PC-9 (cell line): Measurements from ENCODE around the gene LAMTOR2. TPM values are rescaled to one million over a fixed set of nuclear protein-coding genes. Genes with fewer than 3 reads are reported as not detected.

ENCODE experiments used
- BruUV-seq: library from RNA; stranded (reverse); fragments of 400-500 nt; replicated peaks from 2 replicates; lab custom pipeline; 2021; lab: Mats Ljungman, UMichigan
- CTCF ChIA-PET: fragments of 300-600 bp; sonication (Branson Sonifier 250); formaldehyde crosslinking; loops from one replicate; lab custom pipeline; 2022; ENCODE audit warnings: antibody characterized with exemption; lab: Charles Lee
- POLR2A ChIA-PET: fragments of 300-600 bp; sonication (Branson Sonifier 250); formaldehyde crosslinking; loops from one replicate; lab custom pipeline; 2022; ENCODE audit warnings: antibody characterized with exemption; ENCODE audit not compliant: unreplicated experiment; lab: Charles Lee
- DNase-seq, 2 experiments: peaks; one replicate each; pipeline versions ENCODE4 v3.0.0 to v3.0.0-alpha.2; 2015 to 2022; ENCODE audit warnings: mixed read lengths in 1 of 2
- H2AFZ ChIP-seq: fragments of 200-600 bp; sonication (generic); 2 replicates; pipeline ENCODE4 v1.8.1; 2017; ENCODE audit warnings: antibody characterized with exemption
- H3F3A ChIP-seq: fragments of 200-600 bp; sonication (generic); 2 replicates; pipeline ENCODE4 v1.8.1; 2017; ENCODE audit warnings: antibody characterized with exemption, mild to moderate bottlenecking, low read depth; ENCODE audit not compliant: insufficient read depth
- H3K27ac ChIP-seq: fragments of 200-600 bp; sonication (generic); 2 replicates; pipeline ENCODE4 v1.6.1; 2016; ENCODE audit warnings: mixed run types
- H3K27me3 ChIP-seq: fragments of 200-600 bp; sonication (generic); 2 replicates; pipeline ENCODE4 v1.6.1; 2016; ENCODE audit warnings: low read depth, mixed run types; ENCODE audit not compliant: insufficient read depth
- H3K36me3 ChIP-seq: fragments of 200-600 bp; sonication (generic); 2 replicates; pipeline ENCODE4 v1.6.1; 2016; ENCODE audit warnings: low read depth, mixed run types
- H3K4me1 ChIP-seq: fragments of 200-600 bp; sonication (generic); replicated peaks from 2 replicates; pipeline ENCODE4 v1.6.1; 2016; ENCODE audit warnings: mixed run types; ENCODE audit not compliant: insufficient read depth
- H3K4me2 ChIP-seq: fragments of 200-600 bp; sonication (generic); 2 replicates; pipeline ENCODE4 v1.6.1; 2017; ENCODE audit warnings: mixed run types
- H3K4me3 ChIP-seq: fragments of 200-600 bp; sonication (generic); 2 replicates; pipeline ENCODE4 v1.6.1; 2016; ENCODE audit warnings: mixed run types
- H3K79me2 ChIP-seq: fragments of 200-600 bp; sonication (generic); 2 replicates; pipeline ENCODE4 v1.6.1; 2017; ENCODE audit warnings: low read depth, mixed run types
- H3K9me2 ChIP-seq: fragments of 200-600 bp; sonication (generic); 2 replicates; pipeline ENCODE4 v1.8.1; 2017; ENCODE audit warnings: mild to moderate bottlenecking; ENCODE audit not compliant: insufficient read depth
- H3K9me3 ChIP-seq: fragments of 200-600 bp; sonication (generic); 2 replicates; pipeline ENCODE4 v1.8.1; 2016; ENCODE audit warnings: low read depth; ENCODE audit not compliant: insufficient read depth
- H4K20me1 ChIP-seq: fragments of 200-600 bp; sonication (generic); 2 replicates; pipeline ENCODE4 v1.8.1; 2017; ENCODE audit not compliant: insufficient read depth
- CTCF ChIP-seq: fragments of 200-600 bp; sonication (generic); conservative IDR thresholded peaks from 2 replicates; pipeline ENCODE4 v1.6.1; 2017; ENCODE audit warnings: mixed run types, antibody characterized with exemption, mild to moderate bottlenecking, moderate library complexity
- EZH2 ChIP-seq: fragments of 200-600 bp; sonication (generic); IDR thresholded peaks from 2 replicates; pipeline ENCODE4 v1.8.0; 2017; ENCODE audit warnings: antibody characterized with exemption, low read depth
- intact Hi-C: fragments of 100-400 bp; cut with micrococcal nuclease; formaldehyde crosslinking; loops from one replicate; pipeline ENCODE4 v1.10.0; 2022; ENCODE audit not compliant: unreplicated experiment
- total RNA-seq: library from RNA; stranded (reverse); gene quantifications from 2 replicates; pipeline ENCODE4 v1.2.3, GENCODE V29; 2021

Gene LAMTOR2
- total RNA-seq, 1 experiment from 2014 or later, result 76.8 TPM

DNA sequence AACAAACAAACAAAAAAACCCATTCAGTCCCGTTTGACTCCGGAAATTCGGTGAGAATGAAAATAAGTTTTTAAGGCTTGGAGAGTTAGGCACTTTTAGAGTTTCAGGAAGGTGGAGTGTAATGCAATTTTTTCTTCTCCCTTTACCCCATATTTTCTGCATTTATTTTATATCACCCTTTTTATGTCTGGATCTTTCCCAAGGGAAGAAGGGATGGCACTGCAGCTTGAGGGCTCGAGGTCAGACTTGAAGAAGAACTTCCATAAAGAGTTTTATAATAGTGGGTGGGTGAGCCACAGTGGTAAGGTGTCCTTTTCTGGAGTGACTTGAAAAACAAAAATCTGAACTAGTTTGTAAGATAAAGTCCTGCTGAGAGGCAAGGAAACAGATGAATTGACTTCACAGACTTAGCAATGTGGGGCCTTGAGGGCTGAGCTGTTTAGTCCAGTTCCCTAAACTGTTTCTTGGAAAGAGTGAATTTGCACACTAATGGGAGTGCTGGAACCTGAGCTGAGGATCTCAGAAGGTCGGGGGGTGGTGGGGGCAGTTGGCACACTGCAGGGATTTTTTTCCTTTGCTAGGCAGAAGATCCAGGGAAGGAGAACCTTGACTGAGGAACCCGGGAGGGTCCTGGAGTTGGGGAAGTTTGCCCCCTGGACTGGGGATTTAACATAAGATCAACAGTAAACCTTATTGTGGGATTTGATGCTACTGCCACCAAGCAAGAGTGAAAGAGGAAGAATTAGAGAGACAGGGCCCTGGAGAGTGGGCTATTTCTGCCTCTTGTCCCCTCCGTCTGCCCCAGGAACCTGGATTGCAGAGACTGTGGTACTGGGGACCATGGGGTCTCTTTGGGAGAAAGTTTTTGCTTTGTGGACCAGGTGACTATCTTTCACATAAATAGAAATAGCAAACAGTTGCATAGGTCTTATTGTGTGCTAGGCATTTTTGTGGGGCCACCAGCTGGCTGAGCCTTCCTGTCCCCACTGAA lies 29.5 kb downstream of the LAMTOR2 start:
- Histone ChIP-seq H3K4me3 (no peak overlapping the region), H4K20me1 (no peaks in the 10 kb centered on the region), H3K79me2 (no peaks in the 10 kb centered on the region), H3K36me3 (no peaks in the 10 kb centered on the region), H3K27ac (no peak overlapping the region), H3K4me1 (peaks cover 21% of the 10 kb centered on the region), H3K9me3 (no peaks in the 10 kb centered on the region), H3K9me2 (no peaks in the 10 kb centered on the region), H3K4me2 (no peak overlapping the region; the same call in 1 of the 2 replicates), H3F3A (peaks cover 22% of the 10 kb centered on the region; the same call in 1 of the 2 replicates), H3K27me3 (no peaks in the 10 kb centered on the region), H2AFZ (no peak overlapping the region)
- ChIA-PET POLR2A (interaction anchor here (0.6 kb wide), 1 partner anchor 24 kb away, joined by 6 read pairs; no protein-coding TSS in a partner anchor), CTCF (interaction anchor here (0.6 to 0.7 kb wide), 3 partner anchors 141 to 728 kb away, joined by 3 to 7 read pairs (median 3); partner anchors contain the start of gene MRPL24)
- no peak for TF ChIP-seq CTCF
- TF ChIP-seq EZH2, result no peak
- intact Hi-C loops, result loop anchor here (2.0 kb wide), 1 partner anchor 23 kb away; the partner anchor contains the start of gene RAB25
- no peak for DNase-seq
- BruUV-seq, result no TSS peak

- Histone ChIP-seq H3K4me2 (peak overlapping the region; percentile 25; the same call in 1 of the 2 replicates), H3K27me3 (no peaks in the 10 kb centered on the region), H3K4me1 (peaks cover 28% of the 10 kb centered on the region), H3K4me3 (no peak overlapping the region), H4K20me1 (no peaks in the 10 kb centered on the region), H3K9me3 (no peaks in the 10 kb centered on the region), H3K27ac (no peak overlapping the region), H3F3A (peaks cover 21% of the 10 kb centered on the region; the same call in 1 of the 2 replicates), H3K36me3 (no peaks in the 10 kb centered on the region), H2AFZ (no peak overlapping the region), H3K79me2 (no peaks in the 10 kb centered on the region), H3K9me2 (no peaks in the 10 kb centered on the region)
- BruUV-seq, result no TSS peak
- DNase-seq, result peak; percentile 50 to 61
- ChIA-PET POLR2A (no interaction called here), CTCF (no interaction called here)
- TF ChIP-seq EZH2 (no peak), CTCF (0 out of 2 replicates have a peak, but pooled peaks have one; percentile 21)
- intact Hi-C loops, result no loop called here
These were observed 31.7 kb downstream of the LAMTOR2 start for GRCh38 chr1:156086256-156086662.

- Histone ChIP-seq H3K4me1 (peaks cover 23% of the 10 kb centered on the region), H3K79me2 (no peaks in the 10 kb centered on the region), H3K36me3 (no peaks in the 10 kb centered on the region), H2AFZ (no peak overlapping the region), H3F3A (peaks cover 11% of the 10 kb centered on the region; the same call in 1 of the 2 replicates), H3K4me2 (no peak overlapping the region), H3K27me3 (no peaks in the 10 kb centered on the region), H3K9me2 (no peaks in the 10 kb centered on the region), H3K9me3 (no peaks in the 10 kb centered on the region), H3K27ac (no peak overlapping the region), H3K4me3 (no peak overlapping the region), H4K20me1 (no peaks in the 10 kb centered on the region)
- DNase-seq, result no peak
- ChIA-PET POLR2A (no interaction called here), CTCF (interaction anchor here (0.6 to 1.1 kb wide), 2 partner anchors 33 to 56 kb away, joined by 3 to 4 read pairs; no protein-coding TSS in a partner anchor)
- no TSS peak for BruUV-seq
- intact Hi-C loops, result loop anchor here (1.0 to 10.0 kb wide), 4 partner anchors 41 to 358 kb away; no protein-coding TSS in a partner anchor
- TF ChIP-seq EZH2, result no peak
- no peak for TF ChIP-seq CTCF
These were observed 35.1 kb downstream of the LAMTOR2 start for GRCh38 chr1:156089704-156090103.
